Measurements from ENCODE around the gene CRACR2A.

CRACR2A gene

DNA sequence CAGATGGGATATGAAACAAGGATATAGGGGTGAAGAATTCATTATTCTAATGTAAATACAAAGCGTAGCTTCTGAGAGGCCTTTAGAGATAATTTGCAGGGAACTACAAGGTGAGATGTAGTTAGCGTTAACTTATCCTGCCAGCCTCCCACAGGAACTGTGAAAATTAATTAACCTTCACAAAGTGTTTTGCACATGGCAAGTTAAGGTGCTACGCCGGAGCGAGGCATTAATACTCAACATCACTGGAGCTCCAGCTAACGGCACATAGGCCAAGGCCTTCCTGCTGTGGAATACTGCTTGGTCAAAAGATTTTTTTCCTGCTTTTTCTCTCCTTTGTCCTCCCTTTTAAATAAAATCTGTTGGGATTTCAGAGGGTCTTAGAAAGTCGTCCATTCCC is 86.5 kb downstream of the CRACR2A start:
- no peak overlapping the region for H2AFZ ChIP-seq (ENCODE audit: low read length)
- no peaks in the 10 kb centered on the region for H3K9me3 ChIP-seq (ENCODE audit: low read length)
- H3F3A ChIP-seq (ENCODE audit: insufficient read depth, low read length): no peaks in the 10 kb centered on the region
- no peaks in the 10 kb centered on the region for H3K9me2 ChIP-seq (ENCODE audit: low read depth, low read length)
- H3K79me2 ChIP-seq (ENCODE audit: insufficient read depth, low read length): no peaks in the 10 kb centered on the region
- H3K4me3 ChIP-seq (ENCODE audit: low read depth, low read length, poor library complexity, severe bottlenecking): no peak overlapping the region
- no peak for TF ChIP-seq EZH2 (IDR thresholded peaks at IDR 0.05; ENCODE audit: borderline replicate concordance, low read length)
- TF ChIP-seq, protein P1, sequence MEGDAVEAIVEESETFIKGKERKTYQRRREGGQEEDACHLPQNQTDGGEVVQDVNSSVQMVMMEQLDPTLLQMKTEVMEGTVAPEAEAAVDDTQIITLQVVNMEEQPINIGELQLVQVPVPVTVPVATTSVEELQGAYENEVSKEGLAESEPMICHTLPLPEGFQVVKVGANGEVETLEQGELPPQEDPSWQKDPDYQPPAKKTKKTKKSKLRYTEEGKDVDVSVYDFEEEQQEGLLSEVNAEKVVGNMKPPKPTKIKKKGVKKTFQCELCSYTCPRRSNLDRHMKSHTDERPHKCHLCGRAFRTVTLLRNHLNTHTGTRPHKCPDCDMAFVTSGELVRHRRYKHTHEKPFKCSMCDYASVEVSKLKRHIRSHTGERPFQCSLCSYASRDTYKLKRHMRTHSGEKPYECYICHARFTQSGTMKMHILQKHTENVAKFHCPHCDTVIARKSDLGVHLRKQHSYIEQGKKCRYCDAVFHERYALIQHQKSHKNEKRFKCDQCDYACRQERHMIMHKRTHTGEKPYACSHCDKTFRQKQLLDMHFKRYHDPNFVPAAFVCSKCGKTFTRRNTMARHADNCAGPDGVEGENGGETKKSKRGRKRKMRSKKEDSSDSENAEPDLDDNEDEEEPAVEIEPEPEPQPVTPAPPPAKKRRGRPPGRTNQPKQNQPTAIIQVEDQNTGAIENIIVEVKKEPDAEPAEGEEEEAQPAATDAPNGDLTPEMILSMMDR (IDR thresholded peaks at IDR 0.05; ENCODE audit: low read length): no peak
- H3K4me1 ChIP-seq (ENCODE audit: insufficient read depth, low read length, severe bottlenecking): no peaks in the 10 kb centered on the region
- H3K9ac ChIP-seq (ENCODE audit: low read length): no peak overlapping the region
- no peak overlapping the region for H3K27ac ChIP-seq (ENCODE audit: low read depth, low read length, poor library complexity, severe bottlenecking)
- H3K27me3 ChIP-seq (ENCODE audit: insufficient read depth, low read length): no peaks in the 10 kb centered on the region
- H3K4me2 ChIP-seq (ENCODE audit: low read length): no peak overlapping the region
- no peaks in the 10 kb centered on the region for H4K20me1 ChIP-seq (ENCODE audit: insufficient read depth, low read length)
- peaks cover 28% of the 10 kb centered on the region; the same call in 1 of the 2 replicates for H3K36me3 ChIP-seq (ENCODE audit: insufficient read depth, low read length)

DNA sequence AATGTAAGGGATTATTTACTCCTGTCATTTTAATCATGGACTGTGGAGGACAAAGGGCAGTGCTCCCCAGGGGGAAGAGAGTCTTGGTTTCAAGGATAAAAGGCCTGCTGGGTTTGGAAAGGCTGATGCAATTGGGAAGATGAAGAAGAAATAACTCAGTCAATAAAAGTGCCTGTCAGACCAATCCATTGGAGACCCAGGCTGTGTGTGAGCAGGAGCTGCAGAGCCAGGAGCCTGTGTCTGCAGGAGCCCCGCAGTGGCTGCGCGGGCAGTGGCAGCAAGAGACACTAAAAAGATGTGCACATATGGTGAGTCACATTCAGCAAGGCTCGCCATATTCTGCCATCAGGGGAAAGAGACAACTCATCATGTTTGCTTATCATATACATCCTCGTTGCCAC is 90.4 kb downstream of the CRACR2A start:
- no peaks in the 10 kb centered on the region for H3K4me1 ChIP-seq (ENCODE audit: insufficient read depth, low read length, severe bottlenecking)
- H2AFZ ChIP-seq (ENCODE audit: low read length): no peak overlapping the region
- H3K9me2 ChIP-seq (ENCODE audit: low read depth, low read length): no peaks in the 10 kb centered on the region
- no peak overlapping the region for H3K27ac ChIP-seq (ENCODE audit: low read depth, low read length, poor library complexity, severe bottlenecking)
- H3K36me3 ChIP-seq (ENCODE audit: insufficient read depth, low read length): peaks cover 44% of the 10 kb centered on the region; the same call in 1 of the 2 replicates
- no peaks in the 10 kb centered on the region for H4K20me1 ChIP-seq (ENCODE audit: insufficient read depth, low read length)
- H3K27me3 ChIP-seq (ENCODE audit: insufficient read depth, low read length): no peaks in the 10 kb centered on the region
- TF ChIP-seq, protein P1 (IDR thresholded peaks at IDR 0.05; ENCODE audit: low read length): no peak
- TF ChIP-seq EZH2 (IDR thresholded peaks at IDR 0.05; ENCODE audit: borderline replicate concordance, low read length): no peak
- no peak overlapping the region for H3K9ac ChIP-seq (ENCODE audit: low read length)
- no peak overlapping the region for H3K4me2 ChIP-seq (ENCODE audit: low read length)
- H3K79me2 ChIP-seq (ENCODE audit: insufficient read depth, low read length): no peaks in the 10 kb centered on the region
- H3K4me3 ChIP-seq (ENCODE audit: low read depth, low read length, poor library complexity, severe bottlenecking): no peak overlapping the region
- H3F3A ChIP-seq (ENCODE audit: insufficient read depth, low read length): no peaks in the 10 kb centered on the region
- no peaks in the 10 kb centered on the region for H3K9me3 ChIP-seq (ENCODE audit: low read length)

DNA sequence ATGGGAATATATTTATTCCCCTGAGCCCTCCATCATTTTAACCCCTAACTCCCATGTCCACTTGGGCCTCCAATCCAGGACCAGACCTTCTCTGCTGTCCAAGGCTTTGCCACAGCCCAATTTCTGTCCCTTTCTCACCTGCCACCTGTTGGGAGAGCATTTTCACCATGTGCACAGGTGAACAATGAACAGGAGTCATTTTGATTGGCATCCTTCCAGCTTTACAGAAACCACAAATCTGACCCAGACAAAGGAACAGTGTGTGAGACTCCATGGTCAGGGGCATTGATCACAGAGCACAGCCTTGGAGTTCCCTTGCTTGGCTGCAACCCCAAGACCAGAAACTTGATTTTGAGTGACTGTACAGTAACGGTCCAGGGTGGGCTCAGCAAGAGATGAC is 91.9 kb downstream of the CRACR2A start:
- H3K4me1 ChIP-seq (ENCODE audit: insufficient read depth, low read length, severe bottlenecking): no peaks in the 10 kb centered on the region
- H4K20me1 ChIP-seq (ENCODE audit: insufficient read depth, low read length): no peaks in the 10 kb centered on the region
- H3K4me2 ChIP-seq (ENCODE audit: low read length): no peak overlapping the region
- H3K36me3 ChIP-seq (ENCODE audit: insufficient read depth, low read length): peaks cover 50% of the 10 kb centered on the region
- no peak overlapping the region for H3K9ac ChIP-seq (ENCODE audit: low read length)
- TF ChIP-seq EZH2 (IDR thresholded peaks at IDR 0.05; ENCODE audit: borderline replicate concordance, low read length): no peak
- TF ChIP-seq, protein P1 (IDR thresholded peaks at IDR 0.05; ENCODE audit: low read length): no peak
- no peaks in the 10 kb centered on the region for H3K9me3 ChIP-seq (ENCODE audit: low read length)
- no peaks in the 10 kb centered on the region for H3K79me2 ChIP-seq (ENCODE audit: insufficient read depth, low read length)
- H3K27ac ChIP-seq (ENCODE audit: low read depth, low read length, poor library complexity, severe bottlenecking): no peak overlapping the region
- H3K27me3 ChIP-seq (ENCODE audit: insufficient read depth, low read length): no peaks in the 10 kb centered on the region
- H3K9me2 ChIP-seq (ENCODE audit: low read depth, low read length): no peaks in the 10 kb centered on the region
- no peak overlapping the region for H2AFZ ChIP-seq (ENCODE audit: low read length)
- no peaks in the 10 kb centered on the region for H3F3A ChIP-seq (ENCODE audit: insufficient read depth, low read length)
- H3K4me3 ChIP-seq (ENCODE audit: low read depth, low read length, poor library complexity, severe bottlenecking): no peak overlapping the region

Data from OCI-LY1 (cell line).